ENCODE data around the gene FAM222B.
A peak's percentile ranks its signal among the peaks of the same experiment; 100 is the strongest.
"Not testable (repeated sequence)": the region's sequence is repeated elsewhere in the genome, so short reads cannot be mapped to it uniquely, and the experiment has no call there.

The FAM222B gene

GRCh38 chr17:28871056-28871579 is 28.5 kb upstream of the FAM222B start:
- no peak for DNase-seq (ENCODE audit: low spot score)

DNA sequence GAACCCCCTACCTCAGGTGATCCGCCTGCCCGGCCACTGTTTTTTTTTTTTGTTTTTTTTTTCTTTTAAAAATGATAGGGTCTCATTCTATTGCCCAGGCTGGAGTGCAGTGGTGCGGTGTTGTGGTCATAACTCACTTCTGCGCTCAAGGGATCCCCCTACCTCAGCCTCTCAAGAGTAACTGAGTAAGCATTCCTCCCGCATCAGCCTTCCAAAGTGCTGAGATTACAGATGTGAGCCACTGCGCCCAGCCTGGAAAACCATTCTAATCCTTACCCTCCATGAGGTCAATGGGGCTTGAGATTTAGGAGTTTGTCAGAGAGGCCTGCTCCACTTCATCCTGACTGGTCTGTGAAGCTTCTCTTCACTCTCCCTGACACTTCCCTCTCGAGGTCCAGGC is 24.7 kb upstream of the FAM222B start:
- no peak for DNase-seq (ENCODE audit: low spot score)

- no peak for DNase-seq (ENCODE audit: low spot score)
These were observed 23.6 kb upstream of the FAM222B start for GRCh38 chr17:28865946-28866752.

DNA sequence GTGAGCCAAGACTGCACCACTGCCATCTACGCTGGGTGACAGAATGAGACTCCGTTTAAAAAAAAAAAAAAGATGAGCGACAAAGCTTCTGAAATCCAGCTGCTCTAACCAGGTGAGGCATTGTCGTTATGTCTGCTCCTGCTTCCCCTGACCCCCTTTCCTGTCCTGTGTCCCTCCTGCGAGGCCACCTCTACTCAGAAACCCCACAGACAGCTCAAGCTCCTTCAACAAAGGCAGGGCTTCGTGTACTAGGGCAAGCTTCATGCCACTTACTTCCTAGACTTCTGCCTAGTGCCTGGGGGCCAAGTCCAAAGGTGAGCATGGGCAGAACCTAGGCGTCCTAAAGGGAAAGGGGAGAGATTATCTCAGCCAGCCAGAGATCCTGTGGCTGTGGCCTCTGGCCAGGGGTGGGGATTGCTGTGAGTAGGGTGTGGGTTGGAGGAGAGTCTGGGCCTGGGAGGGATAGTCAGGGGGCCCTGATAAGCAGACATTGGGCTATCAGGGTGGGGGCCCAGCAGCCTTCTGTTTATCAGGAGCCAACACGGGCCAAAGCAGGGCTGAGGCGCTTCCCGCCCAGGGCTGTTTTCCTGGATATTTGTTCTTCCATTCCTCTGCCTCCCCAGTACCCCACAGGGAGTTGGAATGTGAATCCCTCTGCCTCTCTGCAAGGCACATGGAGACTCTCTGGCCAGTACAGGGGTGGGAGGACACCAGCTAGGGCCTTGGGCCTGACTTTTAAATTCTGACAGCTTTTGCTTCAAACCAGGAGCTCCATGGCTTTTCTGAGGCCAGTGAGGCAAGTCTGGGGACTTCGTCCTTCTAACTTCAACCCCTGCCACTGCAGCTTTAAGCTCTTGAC is 22.6 kb upstream of the FAM222B start:
- DNase-seq (ENCODE audit: low spot score), result no peak

DNA sequence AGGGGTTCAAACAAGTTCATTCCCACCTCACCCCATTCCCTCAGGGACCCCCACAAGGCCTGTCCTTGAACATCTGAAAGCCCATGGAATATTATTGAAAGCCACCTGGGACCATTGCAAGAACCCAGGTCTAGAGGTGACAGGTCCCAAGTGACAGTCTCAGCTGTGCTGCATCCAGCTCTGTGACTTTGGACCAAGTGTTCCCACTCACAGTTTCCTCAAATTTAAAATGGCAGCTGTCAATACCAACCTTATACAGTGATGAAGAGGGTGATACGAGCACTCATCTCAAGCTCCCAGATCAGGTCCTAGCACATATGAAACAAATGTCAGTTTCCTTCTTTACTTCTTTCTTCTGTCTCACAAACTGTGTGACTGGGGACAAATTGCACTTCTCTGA is 21.4 kb upstream of the FAM222B start:
- no peak for DNase-seq (ENCODE audit: low spot score)

GRCh38 chr17:28862561-28862960 is 20.0 kb upstream of the FAM222B start:
- DNase-seq (ENCODE audit: low spot score), result no peak

DNA sequence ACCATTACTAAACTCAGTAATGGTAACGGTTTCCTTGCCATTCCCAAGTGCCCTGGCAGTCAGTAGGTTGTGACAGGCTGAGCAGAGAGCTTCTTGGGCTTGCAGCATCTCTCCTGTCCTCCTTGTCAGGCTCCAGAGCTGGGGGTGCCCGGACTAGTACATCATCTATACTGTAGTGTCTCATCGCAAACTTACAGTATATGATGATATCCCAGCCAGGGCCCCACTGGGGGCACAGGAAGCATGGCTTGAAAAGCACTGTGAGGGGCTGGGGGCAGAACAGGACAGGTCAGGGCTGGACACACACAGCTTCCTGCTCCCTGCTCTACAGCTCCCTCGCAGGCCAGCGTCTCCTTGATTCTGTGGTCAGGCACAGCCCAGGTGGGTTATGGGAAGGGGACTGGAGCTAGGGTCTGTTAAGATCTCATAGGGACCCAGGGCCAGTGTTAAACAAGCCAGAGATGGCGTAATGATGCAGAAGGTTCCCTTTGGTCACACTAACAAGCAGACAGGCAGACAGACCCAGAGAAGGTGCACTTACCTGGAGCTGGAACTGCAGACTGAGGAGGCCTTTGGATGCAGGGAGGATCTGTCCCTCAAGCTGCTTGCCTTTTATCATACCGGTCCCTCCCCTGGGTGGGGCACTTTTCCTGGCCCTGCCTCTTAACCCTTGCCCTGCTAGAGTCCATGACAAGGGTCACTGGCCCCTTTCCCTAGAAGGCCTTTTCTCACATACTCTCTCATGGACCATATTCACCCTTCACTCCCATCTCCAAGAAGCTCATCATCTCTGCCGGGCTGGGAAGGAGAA is 19.0 kb upstream of the FAM222B start:
- DNase-seq (ENCODE audit: low spot score), result no peak

DNA sequence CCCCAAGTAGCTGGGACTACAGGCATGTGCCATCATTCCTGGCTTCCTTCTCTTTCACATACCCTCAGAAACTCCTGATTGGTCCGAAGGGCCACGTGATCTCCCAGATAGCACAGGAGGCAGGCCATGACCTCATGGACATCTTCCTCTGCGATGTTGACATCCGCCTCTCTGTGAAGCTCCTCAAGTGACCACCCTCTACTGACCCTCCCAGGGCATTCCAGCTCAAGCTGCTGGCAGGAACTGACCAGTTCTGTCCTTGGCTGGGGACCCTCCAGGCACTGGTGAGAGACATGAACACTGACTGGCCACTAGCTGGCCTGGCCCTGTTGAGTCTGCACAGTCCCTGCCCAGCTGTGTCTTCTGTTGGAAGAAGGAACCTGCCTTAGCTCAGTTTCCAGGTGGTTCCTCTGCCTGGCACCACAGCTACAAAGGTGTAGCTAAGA is 17.8 kb upstream of the FAM222B start:
- no peak for DNase-seq (ENCODE audit: low spot score)

DNA sequence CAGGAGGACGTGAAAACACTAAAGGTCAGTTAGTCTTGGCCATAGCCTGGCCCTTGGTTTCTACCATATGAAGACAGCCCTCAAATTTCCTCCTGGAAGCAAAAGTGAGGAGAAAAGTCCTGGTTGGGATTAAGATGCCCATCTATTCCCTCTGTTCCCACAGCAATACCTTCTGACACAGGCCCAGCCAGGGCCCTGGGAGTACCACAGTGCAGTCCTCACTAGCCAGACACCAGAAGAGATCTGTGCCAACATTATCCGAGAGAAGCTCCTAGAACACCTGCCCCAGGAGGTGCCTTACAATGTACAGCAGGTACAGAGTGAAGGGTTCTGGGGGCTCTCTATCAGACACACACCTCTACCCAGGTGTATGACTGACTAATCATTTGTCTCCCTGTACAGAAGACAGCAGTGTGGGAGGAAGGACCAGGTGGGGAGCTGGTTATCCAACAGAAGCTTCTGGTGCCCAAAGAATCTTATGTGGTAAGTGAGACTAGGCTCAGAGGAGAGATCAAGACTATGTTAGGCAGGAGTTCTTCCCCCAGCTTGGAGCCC is 16.3 kb upstream of the FAM222B start:
- DNase-seq (ENCODE audit: low spot score), result no peak

DNA sequence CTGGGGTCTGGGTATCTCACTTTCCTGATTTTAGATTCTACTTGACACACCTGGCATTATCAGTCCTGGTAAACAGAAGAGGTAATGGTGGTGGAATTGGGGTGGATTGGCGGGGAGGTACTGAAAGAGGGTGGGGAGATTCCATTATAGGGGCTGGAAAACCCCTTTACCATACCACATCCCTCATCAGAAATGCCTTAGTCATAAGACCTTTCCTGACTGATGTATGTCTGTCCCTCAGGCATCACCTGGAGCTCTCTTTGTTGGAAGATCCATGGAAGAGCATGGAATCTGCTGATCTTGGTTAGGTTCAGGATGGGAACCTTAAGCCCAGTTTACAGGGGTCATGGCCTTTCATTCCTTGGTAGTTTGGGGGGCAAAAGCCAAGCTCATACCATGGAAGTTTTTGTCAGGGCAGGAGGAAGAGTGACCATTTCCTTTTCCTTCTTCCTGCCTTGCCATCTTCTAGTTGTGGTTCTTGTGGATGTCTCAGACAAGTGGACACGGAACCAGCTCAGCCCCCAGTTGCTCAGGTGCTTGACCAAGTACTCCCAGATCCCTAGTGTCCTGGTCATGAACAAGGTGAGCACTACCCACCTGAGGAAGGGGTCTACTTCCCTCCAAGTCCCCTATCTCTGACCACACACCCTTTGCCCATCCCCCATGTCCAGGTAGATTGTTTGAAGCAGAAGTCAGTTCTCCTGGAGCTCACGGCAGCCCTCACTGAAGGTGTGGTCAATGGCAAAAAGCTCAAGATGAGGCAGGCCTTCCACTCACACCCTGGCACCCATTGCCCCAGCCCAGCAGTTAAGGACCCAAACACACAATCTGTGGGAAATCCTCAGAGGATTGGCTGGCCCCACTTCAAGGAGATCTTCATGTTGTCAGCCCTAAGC is 15.6 kb upstream of the FAM222B start:
- no peak for DNase-seq (ENCODE audit: low spot score)

- DNase-seq (ENCODE audit: low spot score), result no peak
These were observed 13.5 kb upstream of the FAM222B start for GRCh38 chr17:28856028-28856574.

- DNase-seq (ENCODE audit: low spot score), result no peak
These were observed 12.7 kb upstream of the FAM222B start for GRCh38 chr17:28855336-28855679.

DNA sequence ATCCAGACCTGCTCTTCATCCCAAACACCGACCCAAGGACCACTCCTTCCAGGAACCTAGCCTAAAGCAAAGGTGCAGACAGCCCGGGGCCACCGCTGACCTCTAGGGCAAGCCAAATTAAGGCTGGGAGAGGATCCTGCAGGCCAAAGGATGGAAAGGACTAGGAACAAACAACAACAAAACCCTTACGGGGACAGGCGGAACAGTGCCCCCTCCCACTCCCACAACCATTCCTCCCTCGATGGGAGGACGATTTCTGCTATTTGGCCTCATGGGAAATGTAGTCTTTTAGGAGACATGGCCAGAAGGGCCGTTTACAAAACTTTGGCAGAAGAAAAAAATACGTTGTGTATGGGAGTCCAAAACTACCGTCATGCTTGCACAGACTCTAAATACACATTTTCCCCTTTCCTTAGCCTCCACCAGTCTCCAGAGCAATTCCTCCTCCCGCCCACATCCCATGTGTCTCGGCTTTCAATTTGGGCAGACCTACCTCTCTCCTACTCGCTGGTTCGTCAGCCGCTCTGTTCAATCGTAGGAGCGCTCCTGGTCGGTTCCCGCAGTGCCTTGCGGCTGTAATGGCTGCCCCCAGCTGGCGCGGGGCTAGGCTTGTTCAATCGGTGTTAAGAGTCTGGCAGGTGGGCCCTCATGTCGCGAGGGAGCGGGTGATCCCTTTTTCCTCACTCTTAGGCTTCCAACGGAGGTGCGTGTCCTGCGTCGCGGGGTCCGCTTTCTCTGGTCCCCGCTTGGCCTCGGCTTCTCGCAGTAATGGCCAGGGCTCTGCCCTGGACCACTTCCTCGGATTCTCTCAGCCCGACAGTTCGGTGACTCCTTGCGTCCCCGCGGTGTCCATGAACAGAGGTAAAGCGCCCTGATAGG is 12.1 kb upstream of the FAM222B start, which contains the start of gene ERAL1:
ERAL1 (plus strand) TSS at position 560 of the 879 bp plus-strand sequence; CDS start at position 579, 19 bp downstream.
- DNase-seq (ENCODE audit: low spot score), result peak; percentile 87

DNA sequence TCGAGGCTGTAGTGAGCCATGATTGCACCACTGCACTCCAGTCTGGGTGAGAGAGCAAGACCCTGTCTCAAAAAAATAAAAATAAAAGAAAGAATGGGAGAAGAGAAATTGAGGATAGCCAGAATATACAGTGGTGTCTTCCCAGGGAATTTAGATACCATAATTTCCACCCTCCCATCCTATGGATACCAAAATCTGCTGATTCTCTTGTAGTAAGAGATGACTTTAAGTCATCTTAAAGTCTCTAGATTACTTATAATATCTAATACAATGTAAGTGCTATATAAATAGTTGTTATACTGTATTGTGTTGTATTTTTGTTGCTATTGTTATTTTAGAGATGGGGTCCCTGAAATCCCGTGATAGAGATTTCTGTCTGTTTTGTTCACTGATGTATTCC is 10.7 kb upstream of the FAM222B start:
- DNase-seq (ENCODE audit: low spot score), result no peak

DNA sequence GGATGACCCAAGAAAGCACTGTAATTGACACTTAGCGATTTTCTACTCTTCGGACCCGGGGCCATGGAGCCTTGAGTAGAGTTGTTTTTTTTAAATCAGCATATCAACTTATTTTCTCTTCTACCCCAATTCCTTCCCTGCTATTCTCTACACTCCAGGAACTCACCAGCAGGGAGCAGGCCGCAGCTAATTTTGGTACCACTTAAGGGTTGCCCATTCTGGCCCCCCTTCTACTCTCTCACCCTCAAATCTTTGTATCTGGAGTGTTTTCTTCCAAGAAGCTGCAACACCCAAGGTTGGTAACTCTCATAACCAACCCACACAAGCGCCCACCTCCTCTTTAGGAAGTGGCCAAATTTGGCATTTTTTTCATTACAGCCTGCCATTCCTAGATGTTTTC is 6.7 kb upstream of the FAM222B start:
- no peak for DNase-seq (ENCODE audit: low spot score)

GRCh38 chr17:28848667-28849066 is 6.1 kb upstream of the FAM222B start:
- DNase-seq (ENCODE audit: low spot score), result peak; percentile 42

DNA sequence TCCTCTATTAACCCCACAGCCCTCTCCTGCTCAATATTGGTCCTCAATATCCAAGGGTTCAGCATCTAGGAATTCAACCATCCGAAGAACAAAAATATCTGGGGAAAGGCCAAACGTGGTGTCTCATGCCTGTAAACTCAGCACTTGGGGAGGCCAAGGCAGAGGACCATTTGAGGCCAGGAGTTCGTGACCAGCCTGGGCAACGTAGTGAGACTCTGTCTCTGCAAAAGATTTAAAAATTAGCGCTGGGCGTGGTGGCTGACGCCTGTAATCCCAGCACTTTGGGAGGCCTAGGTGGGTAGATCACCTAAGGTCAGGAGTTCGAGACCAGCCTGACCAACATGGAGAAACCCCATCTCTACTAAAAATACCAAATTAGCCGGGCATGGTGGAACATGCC is 4.1 kb upstream of the FAM222B start:
- DNase-seq (ENCODE audit: low spot score), result not testable (repeated sequence)

GRCh38 chr17:28846231-28846630 is 3.6 kb upstream of the FAM222B start:
- no peak for DNase-seq (ENCODE audit: low spot score)

DNA sequence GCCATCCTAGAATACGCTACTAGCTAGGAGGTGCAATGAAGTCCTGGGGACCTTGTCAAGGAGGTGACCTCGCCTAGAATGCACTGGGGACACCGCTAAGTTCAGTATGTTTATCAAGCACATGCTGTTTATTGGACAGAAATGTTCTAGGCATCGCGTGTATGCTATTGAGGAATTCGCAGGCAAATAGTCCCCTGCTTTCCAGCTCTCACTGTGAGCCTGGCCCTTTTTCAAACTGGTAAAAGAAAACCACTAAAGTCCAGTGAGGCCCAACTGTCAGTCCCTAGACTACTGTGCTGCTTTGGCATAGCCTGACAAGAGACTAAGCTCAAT is 1.2 kb upstream of the FAM222B start:
- DNase-seq (ENCODE audit: low spot score), result no peak

- DNase-seq (ENCODE audit: low spot score), result no peak
These were observed 699 bp downstream of the FAM222B start for GRCh38 chr17:28841901-28842281.

All from HuH-7.5 (cell line).